Measurements from ENCODE around the gene WNT16.

The WNT16 gene

GRCh38 chr7:121328508-121329190, at the start of gene WNT16:
Gene WNT16 (plus strand): TSS chr7:121329000. CDS start chr7:121329293, 293 bp downstream.
- TF ChIP-seq GATA2 (IDR thresholded peaks at IDR 0.05; ENCODE audit: low read depth, low read length): 0 out of 2 replicates have a peak, but pooled peaks have one; percentile 10
- TF ChIP-seq GATA3 (IDR thresholded peaks at IDR 0.05; ENCODE audit: low read depth, low read length): no peak

- TF ChIP-seq GATA2 (IDR thresholded peaks at IDR 0.05; ENCODE audit: low read depth, low read length) (no peak), GATA3 (IDR thresholded peaks at IDR 0.05; ENCODE audit: low read depth, low read length) (no peak)
Measured at GRCh38 chr7:121279060-121279620, 49.7 kb upstream of the WNT16 start.

GRCh38 chr7:121279822-121280221, 49.0 kb upstream of the WNT16 start:
- TF ChIP-seq GATA2 (IDR thresholded peaks at IDR 0.05; ENCODE audit: low read depth, low read length): no peak
- TF ChIP-seq GATA3 (IDR thresholded peaks at IDR 0.05; ENCODE audit: low read depth, low read length): no peak

GRCh38 chr7:121280656-121281055, 48.1 kb upstream of the WNT16 start:
- TF ChIP-seq GATA3 (IDR thresholded peaks at IDR 0.05; ENCODE audit: low read depth, low read length): no peak
- no peak for TF ChIP-seq GATA2 (IDR thresholded peaks at IDR 0.05; ENCODE audit: low read depth, low read length)

- TF ChIP-seq GATA3 (IDR thresholded peaks at IDR 0.05; ENCODE audit: low read depth, low read length) (no peak), GATA2 (IDR thresholded peaks at IDR 0.05; ENCODE audit: low read depth, low read length) (no peak)
Measured at GRCh38 chr7:121282129-121282528, 46.7 kb upstream of the WNT16 start.

GRCh38 chr7:121285066-121285667, 43.6 kb upstream of the WNT16 start:
- TF ChIP-seq GATA3 (IDR thresholded peaks at IDR 0.05; ENCODE audit: low read depth, low read length): no peak
- no peak for TF ChIP-seq GATA2 (IDR thresholded peaks at IDR 0.05; ENCODE audit: low read depth, low read length)

GRCh38 chr7:121286186-121286585, 42.6 kb upstream of the WNT16 start:
- TF ChIP-seq GATA2 (IDR thresholded peaks at IDR 0.05; ENCODE audit: low read depth, low read length) (no peak), GATA3 (IDR thresholded peaks at IDR 0.05; ENCODE audit: low read depth, low read length) (no peak)

- no peak for TF ChIP-seq GATA3 (IDR thresholded peaks at IDR 0.05; ENCODE audit: low read depth, low read length)
Measured at GRCh38 chr7:121286742-121287734, 41.8 kb upstream of the WNT16 start.

GRCh38 chr7:121288894-121289293, 39.9 kb upstream of the WNT16 start:
- no peak for TF ChIP-seq GATA3 (IDR thresholded peaks at IDR 0.05; ENCODE audit: low read depth, low read length)
- TF ChIP-seq GATA2 (IDR thresholded peaks at IDR 0.05; ENCODE audit: low read depth, low read length): no peak

- TF ChIP-seq GATA3 (IDR thresholded peaks at IDR 0.05; ENCODE audit: low read depth, low read length) (no peak), GATA2 (IDR thresholded peaks at IDR 0.05; ENCODE audit: low read depth, low read length) (no peak)
Measured at GRCh38 chr7:121294448-121294992, 34.3 kb upstream of the WNT16 start.

- TF ChIP-seq GATA2 (IDR thresholded peaks at IDR 0.05; ENCODE audit: low read depth, low read length) (peak; percentile 52; the same call in 1 of the 2 replicates), GATA3 (IDR thresholded peaks at IDR 0.05; ENCODE audit: low read depth, low read length) (no peak)
Measured at GRCh38 chr7:121297843-121298242, 31.0 kb upstream of the WNT16 start.

GRCh38 chr7:121298831-121299239, 30.0 kb upstream of the WNT16 start:
- TF ChIP-seq GATA3 (IDR thresholded peaks at IDR 0.05; ENCODE audit: low read depth, low read length) (no peak), GATA2 (IDR thresholded peaks at IDR 0.05; ENCODE audit: low read depth, low read length) (no peak)

- TF ChIP-seq GATA2 (IDR thresholded peaks at IDR 0.05; ENCODE audit: low read depth, low read length): no peak
- no peak for TF ChIP-seq GATA3 (IDR thresholded peaks at IDR 0.05; ENCODE audit: low read depth, low read length)
Measured at GRCh38 chr7:121300685-121301420, 27.9 kb upstream of the WNT16 start.
